GDM1 (cell line): ENCODE results near the gene SH3RF2.
"Not testable (repeated sequence)": the region's sequence is repeated elsewhere in the genome, so short reads cannot be mapped to it uniquely, and the experiment has no call there.

Experiments used
- DNase-seq: peaks from one replicate; lab custom pipeline; 2025; lab: John Stamatoyannopoulos, UW

The SH3RF2 gene

GRCh38 chr5:146084376-146084775, 148.0 kb downstream of the SH3RF2 start:
- DNase-seq: no peak

- no peak for DNase-seq
Observed at GRCh38 chr5:146088098-146088497, 151.7 kb downstream of the SH3RF2 start.

- no peak for DNase-seq
Observed at GRCh38 chr5:146089287-146089686, 152.9 kb downstream of the SH3RF2 start.

DNA sequence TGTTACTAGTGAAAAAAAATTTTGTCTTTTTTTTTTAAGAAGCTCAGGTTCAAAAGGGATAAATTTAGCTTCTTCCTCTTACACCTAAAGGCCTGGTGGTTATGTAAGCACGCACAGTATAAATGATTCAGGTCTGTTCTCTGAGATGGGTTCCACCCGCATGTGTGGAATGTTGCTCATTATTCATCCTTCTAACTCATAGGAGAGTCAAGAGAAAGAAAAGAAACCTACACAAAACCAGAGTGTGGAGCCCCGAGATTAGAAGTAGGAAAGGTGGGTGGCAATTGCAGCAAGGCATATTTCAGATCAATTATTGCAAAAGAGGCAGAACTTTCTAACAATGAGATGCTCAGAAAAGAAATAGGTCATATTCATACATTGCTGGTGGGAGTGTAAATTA, 155.5 kb downstream of the SH3RF2 start:
- DNase-seq: no peak

DNA sequence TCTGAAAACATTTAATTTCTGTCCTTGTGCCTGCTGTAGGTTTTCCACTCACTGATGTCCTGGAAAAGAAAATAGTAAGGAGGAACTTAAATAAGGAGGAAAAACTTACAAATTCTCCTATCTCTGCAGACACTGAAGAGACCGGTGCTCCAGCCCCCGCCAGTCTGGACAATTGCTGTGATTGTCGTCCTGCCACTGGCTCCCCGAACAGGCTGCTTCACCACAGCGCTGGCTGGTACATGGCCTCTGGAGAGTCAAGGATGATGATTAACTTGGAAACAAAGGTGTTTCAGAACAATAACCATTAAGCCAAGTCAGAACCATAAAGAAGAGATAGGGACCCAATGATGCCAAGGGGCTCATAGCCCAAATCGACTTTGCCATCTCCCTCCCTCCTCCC, 161.7 kb downstream of the SH3RF2 start:
- DNase-seq: no peak

DNA sequence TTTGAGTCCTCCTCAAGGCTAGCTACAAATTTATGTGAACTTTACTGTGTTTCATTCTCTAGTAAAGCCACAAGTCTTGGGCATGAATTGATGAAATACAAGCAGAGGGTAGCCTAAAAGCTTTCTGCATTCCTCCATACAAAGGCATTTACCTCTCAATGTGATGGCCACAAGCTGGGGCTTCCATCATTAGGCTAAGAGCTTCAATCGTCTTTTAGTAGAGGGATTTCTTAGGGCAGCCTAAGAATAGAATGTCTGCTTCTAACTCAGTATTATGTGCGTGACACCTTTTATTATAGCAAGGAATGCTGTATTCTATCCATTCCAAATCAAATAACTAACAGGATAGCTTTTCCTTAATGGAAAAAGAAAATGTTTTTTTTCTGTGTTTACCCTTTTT, 165.3 kb downstream of the SH3RF2 start:
- DNase-seq: no peak

DNA sequence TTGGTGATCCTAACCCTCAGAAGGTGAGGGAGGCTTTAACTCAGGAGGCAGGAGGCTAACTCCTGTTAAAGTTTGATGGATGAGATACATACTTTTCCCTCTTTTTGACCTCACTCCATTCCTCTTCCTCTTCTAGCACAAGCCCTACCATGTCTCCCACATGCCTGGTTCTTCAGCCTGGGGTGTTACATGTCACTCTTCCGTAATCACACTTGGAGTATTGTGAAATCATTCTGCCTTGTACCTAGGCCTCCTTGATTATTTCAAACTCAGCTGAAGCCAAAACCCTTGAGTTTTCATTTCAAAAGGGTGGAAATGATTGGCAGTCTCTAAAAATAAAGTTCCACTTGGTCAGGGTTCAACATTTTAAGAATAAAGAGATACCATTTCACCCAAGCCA, 167.2 kb downstream of the SH3RF2 start:
- no peak for DNase-seq

GRCh38 chr5:146105477-146105876, 169.1 kb downstream of the SH3RF2 start, which contains the start of gene PLAC8L1:
PLAC8L1 (minus strand) TSS chr5:146105577; CDS start chr5:146104311, 1,266 bp downstream.
- DNase-seq: no peak

- no peak for DNase-seq
Observed at GRCh38 chr5:146107901-146108300, 171.5 kb downstream of the SH3RF2 start.

GRCh38 chr5:146108870-146109269, 172.5 kb downstream of the SH3RF2 start:
- not testable (repeated sequence) for DNase-seq

DNA sequence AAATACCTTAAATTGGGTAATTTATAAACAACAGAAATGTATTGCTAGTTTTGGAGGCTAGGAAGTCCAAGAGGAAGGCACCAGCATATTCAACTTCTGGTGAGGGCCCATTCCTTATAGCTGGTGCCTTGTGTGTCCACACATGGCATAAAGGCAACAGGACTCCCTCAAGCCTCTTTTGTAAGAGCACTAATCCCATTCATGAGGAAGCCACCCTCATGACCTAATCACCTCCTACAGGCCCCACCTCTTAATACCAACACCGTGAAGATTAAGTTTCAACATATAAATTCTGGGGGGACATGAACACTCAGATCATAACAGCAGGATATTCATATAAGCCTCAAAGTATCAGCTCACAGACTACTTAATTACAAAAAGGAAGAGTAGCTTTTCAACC, 173.0 kb downstream of the SH3RF2 start:
- DNase-seq: no peak

- DNase-seq: no peak
Observed at GRCh38 chr5:146111409-146111808, 175.0 kb downstream of the SH3RF2 start.

GRCh38 chr5:146112476-146112875, 176.1 kb downstream of the SH3RF2 start:
- DNase-seq: no peak
